Measurements from ENCODE around the gene RFX2.

RFX2 gene

DNA sequence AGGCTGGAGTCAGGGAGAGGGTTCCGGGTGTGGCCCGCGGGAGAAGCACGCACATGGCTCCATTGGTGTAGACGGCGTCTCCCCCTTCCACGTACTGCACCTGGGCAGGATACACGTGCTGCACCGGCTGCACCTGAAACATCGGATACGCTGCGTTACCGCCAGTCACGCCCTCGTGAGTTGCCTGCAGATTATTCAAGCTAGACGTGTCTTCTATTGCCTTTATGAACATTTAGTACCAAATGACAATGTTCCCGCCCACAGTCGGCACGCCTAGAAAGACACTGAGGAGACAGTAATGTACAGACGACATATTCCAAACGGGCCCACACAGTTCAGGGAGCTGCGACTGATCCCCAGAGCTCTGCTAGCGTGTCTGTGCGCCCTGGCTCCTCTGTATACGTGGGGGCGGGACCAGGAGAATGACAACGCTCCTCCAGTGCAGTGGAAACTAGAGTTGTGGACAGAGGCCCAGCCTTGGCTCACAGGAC lies 68.3 kb downstream of the RFX2 start:
- Histone ChIP-seq H3K36me3 (ENCODE audit: control insufficient read depth, insufficient read depth, low read length) (no peaks in the 10 kb centered on the region), H3K4me3 (ENCODE audit: insufficient read depth, low read depth, low read length, poor library complexity, severe bottlenecking) (no peak overlapping the region), H3K27me3 (replicated peaks; ENCODE audit: control insufficient read depth, insufficient read depth, low read length, poor library complexity, severe bottlenecking) (no peaks in the 10 kb centered on the region), H3K4me1 (ENCODE audit: control insufficient read depth, insufficient read depth, low read length, poor library complexity, severe bottlenecking) (no peaks in the 10 kb centered on the region), H3K27ac (ENCODE audit: insufficient read depth, low read length, poor library complexity, severe bottlenecking) (no peak overlapping the region), H3K9me3 (ENCODE audit: control insufficient read depth, low read length) (no peaks in the 10 kb centered on the region)
- no peak for DNase-seq

DNA sequence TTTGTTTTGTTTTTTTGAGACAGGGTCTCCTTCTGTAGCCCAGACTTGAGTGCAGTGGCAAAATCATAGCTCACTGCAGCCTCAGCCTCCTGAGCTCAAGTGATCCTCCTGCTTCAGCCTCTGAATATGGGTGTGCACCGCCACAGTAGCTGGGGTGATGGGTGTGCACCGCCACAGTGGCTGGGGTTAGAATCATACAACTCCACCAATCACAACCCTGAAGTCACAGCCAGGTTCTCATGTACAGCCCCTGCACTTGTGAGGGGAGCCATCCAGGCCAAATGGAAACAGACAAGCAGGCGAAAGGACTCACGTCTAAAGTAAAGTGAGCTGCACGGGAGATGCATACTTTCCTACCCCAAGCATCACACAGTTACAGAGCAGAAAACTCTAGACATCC lies 69.2 kb downstream of the RFX2 start:
- no peak overlapping the region for H3K27ac ChIP-seq (ENCODE audit: insufficient read depth, low read length, poor library complexity, severe bottlenecking)
- H3K27me3 ChIP-seq (replicated peaks; ENCODE audit: control insufficient read depth, insufficient read depth, low read length, poor library complexity, severe bottlenecking) = no peaks in the 10 kb centered on the region
- no peaks in the 10 kb centered on the region for H3K9me3 ChIP-seq (ENCODE audit: control insufficient read depth, low read length)
- DNase-seq = no peak
- H3K4me3 ChIP-seq (ENCODE audit: insufficient read depth, low read depth, low read length, poor library complexity, severe bottlenecking) = no peak overlapping the region
- no peaks in the 10 kb centered on the region for H3K36me3 ChIP-seq (ENCODE audit: control insufficient read depth, insufficient read depth, low read length)
- no peaks in the 10 kb centered on the region for H3K4me1 ChIP-seq (ENCODE audit: control insufficient read depth, insufficient read depth, low read length, poor library complexity, severe bottlenecking)

DNA sequence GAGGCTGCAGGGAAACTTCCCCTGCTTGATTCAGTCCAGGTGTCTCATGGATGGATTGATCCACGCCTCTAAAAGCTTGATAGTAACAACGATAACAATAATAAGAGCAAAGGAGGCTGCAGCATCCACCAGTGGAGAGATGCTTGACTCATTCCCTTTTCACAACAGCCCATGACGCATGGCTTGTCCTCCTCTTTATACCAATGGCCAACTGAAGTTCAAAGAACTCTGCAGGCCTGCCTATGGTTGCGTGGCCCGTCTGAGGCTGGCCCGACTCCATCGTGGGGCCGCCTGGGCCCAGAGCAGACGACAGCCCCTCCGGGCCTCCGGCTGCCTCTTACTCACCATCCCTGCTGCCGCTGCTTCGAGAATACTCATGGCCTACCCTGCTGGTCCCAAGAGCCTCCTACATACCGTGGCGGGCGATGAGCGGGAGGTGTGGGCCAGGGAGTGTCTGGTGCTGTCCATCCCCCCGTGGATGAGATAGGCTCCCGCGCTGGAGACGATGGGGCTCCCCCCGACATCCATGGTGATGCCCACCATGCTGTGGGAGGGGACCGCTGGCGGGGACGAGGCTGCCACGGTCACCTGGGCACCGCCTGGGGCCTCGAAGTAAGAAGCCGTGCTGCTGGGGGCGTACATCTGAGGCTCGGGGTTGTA lies 70.6 kb downstream of the RFX2 start:
- Histone ChIP-seq H3K36me3 (ENCODE audit: control insufficient read depth, insufficient read depth, low read length) (no peaks in the 10 kb centered on the region), H3K27me3 (replicated peaks; ENCODE audit: control insufficient read depth, insufficient read depth, low read length, poor library complexity, severe bottlenecking) (no peaks in the 10 kb centered on the region), H3K4me1 (ENCODE audit: control insufficient read depth, insufficient read depth, low read length, poor library complexity, severe bottlenecking) (no peaks in the 10 kb centered on the region), H3K4me3 (ENCODE audit: insufficient read depth, low read depth, low read length, poor library complexity, severe bottlenecking) (no peak overlapping the region), H3K9me3 (ENCODE audit: control insufficient read depth, low read length) (no peaks in the 10 kb centered on the region), H3K27ac (ENCODE audit: insufficient read depth, low read length, poor library complexity, severe bottlenecking) (no peak overlapping the region)
- no peak for DNase-seq

DNA sequence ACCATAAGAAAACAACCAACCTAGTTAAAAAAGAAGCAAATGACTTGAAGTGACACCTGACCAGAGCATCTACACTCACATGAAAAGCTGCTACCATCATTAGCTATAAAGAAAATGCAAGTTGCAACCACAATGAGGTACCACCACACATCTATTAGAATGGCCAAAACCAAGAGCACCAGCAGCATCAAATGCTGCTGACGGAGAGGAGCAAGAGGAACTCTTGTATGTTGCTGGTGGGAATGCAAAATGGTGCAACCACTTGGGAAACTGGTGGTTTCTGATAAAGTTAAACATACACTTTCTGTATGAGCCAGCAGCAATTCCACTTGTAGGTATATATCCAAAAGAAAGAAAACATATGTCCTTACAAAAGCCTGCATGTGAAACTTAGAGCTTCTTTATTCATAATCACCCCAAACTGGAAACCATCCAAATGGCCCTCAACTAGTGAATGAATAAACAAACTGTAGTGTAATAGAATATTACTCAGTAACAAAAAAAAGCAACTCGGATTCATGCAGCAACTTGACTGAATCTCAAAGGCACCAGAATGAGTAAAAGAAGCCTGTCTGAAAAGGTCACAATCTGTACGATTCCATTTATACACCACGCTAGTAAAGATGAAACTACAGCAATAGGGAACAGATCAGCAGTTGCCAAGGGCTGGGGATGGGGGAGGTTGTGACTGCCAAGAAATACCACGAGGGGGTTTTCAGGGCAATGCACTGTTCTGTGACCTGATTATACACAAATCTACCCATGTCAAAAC lies 71.5 kb downstream of the RFX2 start:
- H3K36me3 ChIP-seq (ENCODE audit: control insufficient read depth, insufficient read depth, low read length) = no peaks in the 10 kb centered on the region
- no peaks in the 10 kb centered on the region for H3K27me3 ChIP-seq (replicated peaks; ENCODE audit: control insufficient read depth, insufficient read depth, low read length, poor library complexity, severe bottlenecking)
- H3K27ac ChIP-seq (ENCODE audit: insufficient read depth, low read length, poor library complexity, severe bottlenecking) = no peak overlapping the region
- no peaks in the 10 kb centered on the region for H3K4me1 ChIP-seq (ENCODE audit: control insufficient read depth, insufficient read depth, low read length, poor library complexity, severe bottlenecking)
- H3K9me3 ChIP-seq (ENCODE audit: control insufficient read depth, low read length) = no peaks in the 10 kb centered on the region
- DNase-seq = no peak
- H3K4me3 ChIP-seq (ENCODE audit: insufficient read depth, low read depth, low read length, poor library complexity, severe bottlenecking) = no peak overlapping the region

DNA sequence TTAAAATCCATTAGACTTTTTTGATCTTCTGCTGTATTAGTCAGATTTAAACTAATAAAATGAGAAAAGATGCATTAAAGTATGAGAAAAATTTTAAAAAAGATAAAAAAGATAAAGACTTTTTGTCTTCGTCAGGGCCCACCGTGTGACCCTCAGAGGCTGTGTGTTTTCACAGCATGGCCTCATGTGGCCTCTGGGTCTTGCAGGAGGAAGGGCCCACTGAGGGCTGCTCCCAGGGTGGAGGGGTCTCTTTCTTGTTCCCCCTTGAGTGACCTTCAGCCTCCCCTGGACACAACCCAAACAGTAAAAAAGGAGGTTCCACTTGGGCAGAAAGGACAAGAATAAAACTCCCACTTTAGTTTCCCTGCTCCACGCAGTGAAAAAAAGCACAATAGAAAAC lies 75.3 kb downstream of the RFX2 start:
- no peaks in the 10 kb centered on the region for H3K36me3 ChIP-seq (ENCODE audit: control insufficient read depth, insufficient read depth, low read length)
- no peaks in the 10 kb centered on the region for H3K4me1 ChIP-seq (ENCODE audit: control insufficient read depth, insufficient read depth, low read length, poor library complexity, severe bottlenecking)
- no peak for DNase-seq
- H3K9me3 ChIP-seq (ENCODE audit: control insufficient read depth, low read length) = no peaks in the 10 kb centered on the region
- H3K27ac ChIP-seq (ENCODE audit: insufficient read depth, low read length, poor library complexity, severe bottlenecking) = no peak overlapping the region
- H3K4me3 ChIP-seq (ENCODE audit: insufficient read depth, low read depth, low read length, poor library complexity, severe bottlenecking) = no peak overlapping the region
- no peaks in the 10 kb centered on the region for H3K27me3 ChIP-seq (replicated peaks; ENCODE audit: control insufficient read depth, insufficient read depth, low read length, poor library complexity, severe bottlenecking)

DNA sequence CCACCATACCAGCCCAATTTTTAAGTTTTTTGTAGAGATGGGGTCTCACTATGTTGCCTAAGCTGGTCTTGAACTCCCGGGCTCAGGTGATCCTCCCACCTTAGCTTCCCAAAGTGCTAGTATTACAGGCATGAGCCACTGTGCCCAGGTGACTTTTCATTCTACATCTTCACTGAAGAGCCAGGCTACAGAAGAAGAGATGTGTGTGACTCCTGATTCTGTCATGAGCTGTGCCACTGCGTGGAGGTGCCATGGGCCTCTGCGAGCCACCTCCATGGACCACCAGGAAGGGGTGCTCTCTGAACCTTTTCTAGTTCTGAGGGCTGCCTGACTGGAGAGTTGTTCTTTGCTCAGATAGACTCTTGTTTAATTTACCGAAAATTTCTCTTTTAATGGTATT lies 75.8 kb downstream of the RFX2 start:
- H3K27me3 ChIP-seq (replicated peaks; ENCODE audit: control insufficient read depth, insufficient read depth, low read length, poor library complexity, severe bottlenecking) = no peaks in the 10 kb centered on the region
- H3K36me3 ChIP-seq (ENCODE audit: control insufficient read depth, insufficient read depth, low read length) = no peaks in the 10 kb centered on the region
- no peak for DNase-seq
- no peak overlapping the region for H3K4me3 ChIP-seq (ENCODE audit: insufficient read depth, low read depth, low read length, poor library complexity, severe bottlenecking)
- H3K27ac ChIP-seq (ENCODE audit: insufficient read depth, low read length, poor library complexity, severe bottlenecking) = no peak overlapping the region
- H3K9me3 ChIP-seq (ENCODE audit: control insufficient read depth, low read length) = no peaks in the 10 kb centered on the region
- no peaks in the 10 kb centered on the region for H3K4me1 ChIP-seq (ENCODE audit: control insufficient read depth, insufficient read depth, low read length, poor library complexity, severe bottlenecking)

DNA sequence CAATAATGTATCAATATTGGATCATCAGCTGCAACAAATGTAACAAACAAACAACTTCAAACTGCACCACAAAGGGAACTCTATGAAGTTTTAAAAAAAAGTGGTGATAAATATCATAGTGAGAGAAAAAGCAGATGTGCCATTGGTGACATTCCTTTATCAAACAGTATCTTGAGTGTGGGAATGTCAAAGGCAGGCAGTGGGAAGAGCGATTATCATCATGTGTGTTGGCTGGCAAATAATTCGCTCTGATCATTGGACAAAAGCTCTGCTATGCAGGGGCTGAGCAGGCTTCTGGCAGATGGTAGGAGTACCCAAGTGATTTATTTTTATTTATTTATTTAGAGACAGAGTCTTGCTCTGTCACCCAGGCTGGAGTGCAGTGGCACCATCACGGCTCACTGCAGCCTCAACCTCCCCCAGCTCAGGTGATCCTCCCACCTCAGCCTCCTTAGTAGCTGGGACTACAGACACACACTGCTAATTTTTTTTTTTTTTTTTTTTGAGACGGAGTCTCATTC lies 76.5 kb downstream of the RFX2 start:
- Histone ChIP-seq H3K27me3 (replicated peaks; ENCODE audit: control insufficient read depth, insufficient read depth, low read length, poor library complexity, severe bottlenecking) (no peaks in the 10 kb centered on the region), H3K36me3 (ENCODE audit: control insufficient read depth, insufficient read depth, low read length) (no peaks in the 10 kb centered on the region), H3K27ac (ENCODE audit: insufficient read depth, low read length, poor library complexity, severe bottlenecking) (no peak overlapping the region), H3K4me1 (ENCODE audit: control insufficient read depth, insufficient read depth, low read length, poor library complexity, severe bottlenecking) (no peaks in the 10 kb centered on the region), H3K9me3 (ENCODE audit: control insufficient read depth, low read length) (no peaks in the 10 kb centered on the region), H3K4me3 (ENCODE audit: insufficient read depth, low read depth, low read length, poor library complexity, severe bottlenecking) (no peak overlapping the region)
- no peak for DNase-seq

DNA sequence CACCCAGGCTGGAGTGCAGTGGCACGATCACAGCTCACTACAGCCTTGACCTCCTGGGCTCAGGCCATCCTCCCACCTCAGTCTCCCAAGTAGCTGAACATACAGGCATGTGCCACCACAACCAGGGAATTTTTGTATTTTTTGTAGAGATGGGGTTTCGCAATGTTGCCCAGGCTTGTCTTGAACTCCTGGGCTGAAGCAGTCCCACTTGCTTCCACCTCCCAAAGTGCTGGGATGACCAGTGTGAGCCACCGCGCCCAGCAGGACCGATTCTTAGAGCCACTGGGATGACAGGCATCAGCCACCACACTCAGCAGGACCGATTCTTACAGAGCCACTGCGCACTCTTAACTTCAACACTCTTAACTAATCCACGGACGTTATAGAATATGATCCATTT lies 77.5 kb downstream of the RFX2 start:
- no peak overlapping the region for H3K27ac ChIP-seq (ENCODE audit: insufficient read depth, low read length, poor library complexity, severe bottlenecking)
- H3K36me3 ChIP-seq (ENCODE audit: control insufficient read depth, insufficient read depth, low read length) = no peaks in the 10 kb centered on the region
- H3K4me1 ChIP-seq (ENCODE audit: control insufficient read depth, insufficient read depth, low read length, poor library complexity, severe bottlenecking) = no peaks in the 10 kb centered on the region
- no peaks in the 10 kb centered on the region for H3K27me3 ChIP-seq (replicated peaks; ENCODE audit: control insufficient read depth, insufficient read depth, low read length, poor library complexity, severe bottlenecking)
- H3K9me3 ChIP-seq (ENCODE audit: control insufficient read depth, low read length) = no peaks in the 10 kb centered on the region
- no peak overlapping the region for H3K4me3 ChIP-seq (ENCODE audit: insufficient read depth, low read depth, low read length, poor library complexity, severe bottlenecking)
- DNase-seq = no peak

DNA sequence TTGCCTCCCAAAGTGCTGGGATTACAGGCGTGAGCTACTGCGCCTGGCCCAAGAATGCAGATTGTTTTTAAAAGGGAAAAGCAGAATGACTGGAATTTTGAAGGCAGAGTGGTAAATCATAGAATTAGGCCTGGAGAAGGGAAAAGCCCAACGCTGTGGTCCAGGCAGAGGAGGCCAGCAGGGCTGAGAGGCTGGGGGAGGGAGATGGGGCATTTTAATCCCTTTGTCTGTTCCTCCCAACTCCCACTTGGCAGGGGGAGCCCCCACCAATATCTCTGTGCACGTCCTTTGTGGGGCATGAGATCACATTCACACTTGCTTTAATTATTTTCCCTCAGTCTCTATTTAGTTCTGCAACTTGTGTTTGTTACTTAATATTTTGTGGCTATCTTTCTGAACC lies 77.9 kb downstream of the RFX2 start:
- no peaks in the 10 kb centered on the region for H3K36me3 ChIP-seq (ENCODE audit: control insufficient read depth, insufficient read depth, low read length)
- H3K27me3 ChIP-seq (replicated peaks; ENCODE audit: control insufficient read depth, insufficient read depth, low read length, poor library complexity, severe bottlenecking) = no peaks in the 10 kb centered on the region
- no peaks in the 10 kb centered on the region for H3K4me1 ChIP-seq (ENCODE audit: control insufficient read depth, insufficient read depth, low read length, poor library complexity, severe bottlenecking)
- no peaks in the 10 kb centered on the region for H3K9me3 ChIP-seq (ENCODE audit: control insufficient read depth, low read length)
- no peak overlapping the region for H3K4me3 ChIP-seq (ENCODE audit: insufficient read depth, low read depth, low read length, poor library complexity, severe bottlenecking)
- H3K27ac ChIP-seq (ENCODE audit: insufficient read depth, low read length, poor library complexity, severe bottlenecking) = no peak overlapping the region
- no peak for DNase-seq

DNA sequence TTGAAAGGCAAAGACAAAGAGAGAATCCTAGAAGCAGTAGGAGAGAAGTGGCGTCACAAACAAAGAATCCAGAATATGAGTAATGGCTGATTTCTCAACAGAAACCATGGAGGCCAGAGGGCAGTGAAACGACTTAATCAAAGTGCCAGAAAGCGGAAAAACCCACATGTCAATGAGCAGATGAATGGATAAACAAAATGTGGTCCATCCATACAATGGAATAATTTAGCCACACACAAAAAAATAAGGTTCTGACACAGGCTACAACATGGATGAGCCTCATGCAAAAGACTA lies 80.1 kb downstream of the RFX2 start:
- H3K27ac ChIP-seq (ENCODE audit: insufficient read depth, low read length, poor library complexity, severe bottlenecking) = no peak overlapping the region

More for the DNA sequence above, 80.1 kb downstream of the RFX2 start:
- no peak for DNase-seq
- Histone ChIP-seq H3K4me1 (ENCODE audit: control insufficient read depth, insufficient read depth, low read length, poor library complexity, severe bottlenecking) (no peaks in the 10 kb centered on the region), H3K36me3 (ENCODE audit: control insufficient read depth, insufficient read depth, low read length) (no peaks in the 10 kb centered on the region), H3K4me3 (ENCODE audit: insufficient read depth, low read depth, low read length, poor library complexity, severe bottlenecking) (no peak overlapping the region), H3K27me3 (replicated peaks; ENCODE audit: control insufficient read depth, insufficient read depth, low read length, poor library complexity, severe bottlenecking) (no peaks in the 10 kb centered on the region), H3K9me3 (ENCODE audit: control insufficient read depth, low read length) (no peaks in the 10 kb centered on the region)

Data from effector memory CD4-positive, alpha-beta T cell (primary cell).